GM18907 (cell line): ENCODE data around the gene EIF1AD.

Experiments
- ATAC-seq: cut with Tn5 transposase; IDR thresholded peaks from one replicate; pipeline ENCODE4 v1.9.1; 2021; ENCODE audit warnings: mild to moderate bottlenecking, moderate library complexity; ENCODE audit not compliant: unreplicated experiment

The EIF1AD gene

DNA sequence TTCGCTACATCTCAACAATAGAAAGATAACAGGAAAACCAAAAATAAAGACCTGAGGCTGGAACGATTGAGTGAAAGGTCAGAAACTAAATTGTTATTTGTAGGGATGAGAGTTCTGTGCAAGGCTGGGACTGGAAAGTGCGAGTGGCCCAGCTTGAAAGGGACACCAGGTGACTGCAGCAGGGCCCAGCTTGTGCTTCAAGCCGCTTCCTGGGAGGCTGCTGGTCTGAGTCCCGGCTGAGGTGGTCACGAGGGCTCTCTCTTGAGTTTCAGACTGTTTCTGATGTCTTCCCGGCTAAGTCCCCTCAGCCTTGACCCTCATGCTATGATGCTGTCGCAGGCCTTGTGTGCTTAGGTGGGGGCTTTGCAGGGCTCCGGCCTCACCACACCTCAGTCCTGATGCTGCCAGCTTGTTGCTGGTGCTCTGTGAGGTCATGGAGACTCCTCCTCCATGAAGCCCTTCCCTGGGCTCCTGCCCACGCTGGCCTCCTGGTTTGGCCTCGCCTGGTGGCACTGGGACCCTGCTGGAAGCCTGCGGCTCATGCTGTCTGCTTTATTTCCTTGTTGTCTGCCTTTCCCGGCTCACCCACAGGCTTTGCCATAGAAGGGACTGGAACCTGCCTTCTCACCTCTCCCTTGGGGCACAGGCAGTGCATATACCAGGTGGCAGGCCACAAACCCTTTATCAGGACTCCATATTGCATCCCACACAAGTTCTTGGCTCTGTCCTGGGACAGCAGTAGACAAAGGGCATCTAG, 4.4 kb upstream of the EIF1AD start:
- ATAC-seq, result no peak

DNA sequence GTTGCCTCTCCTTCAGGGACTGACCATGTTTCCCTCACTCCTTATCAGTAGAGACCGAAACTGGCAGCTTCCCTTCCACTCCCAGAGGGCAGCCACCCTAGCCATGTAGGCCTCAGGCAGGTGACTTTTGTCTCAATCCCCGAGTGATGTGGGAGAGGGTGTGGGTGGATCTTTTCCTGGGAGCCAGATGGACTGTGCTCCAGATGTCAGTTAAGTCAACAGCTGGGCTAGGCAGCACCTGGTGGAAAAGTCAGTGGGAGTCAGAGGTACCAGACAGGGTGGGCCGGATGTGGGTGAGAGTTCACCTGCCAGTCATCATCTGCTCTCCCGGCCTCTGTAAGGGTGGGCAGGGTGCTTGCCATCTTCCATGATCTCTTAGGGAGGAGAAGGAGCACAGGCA, 2.2 kb upstream of the EIF1AD start:
- no peak for ATAC-seq

DNA sequence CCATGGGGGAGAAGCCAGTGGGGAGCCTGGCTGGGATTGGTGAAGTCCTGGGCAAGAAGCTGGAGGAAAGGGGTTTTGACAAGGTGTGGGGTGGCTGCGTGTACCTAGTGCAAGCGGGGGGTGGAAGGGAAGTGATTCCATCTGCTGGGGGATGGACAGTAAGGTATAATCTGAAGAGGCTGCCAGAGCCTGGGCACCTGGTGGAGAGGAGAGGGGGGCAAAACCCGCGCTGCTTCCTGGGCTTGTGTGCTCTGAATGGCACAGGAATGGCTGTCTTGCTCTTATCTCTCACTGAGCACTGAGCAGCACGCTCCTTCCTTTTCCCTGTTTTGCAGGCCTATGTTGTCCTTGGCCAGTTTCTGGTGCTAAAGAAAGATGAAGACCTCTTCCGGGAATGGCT, 1.3 kb upstream of the EIF1AD start:
- no peak for ATAC-seq

DNA sequence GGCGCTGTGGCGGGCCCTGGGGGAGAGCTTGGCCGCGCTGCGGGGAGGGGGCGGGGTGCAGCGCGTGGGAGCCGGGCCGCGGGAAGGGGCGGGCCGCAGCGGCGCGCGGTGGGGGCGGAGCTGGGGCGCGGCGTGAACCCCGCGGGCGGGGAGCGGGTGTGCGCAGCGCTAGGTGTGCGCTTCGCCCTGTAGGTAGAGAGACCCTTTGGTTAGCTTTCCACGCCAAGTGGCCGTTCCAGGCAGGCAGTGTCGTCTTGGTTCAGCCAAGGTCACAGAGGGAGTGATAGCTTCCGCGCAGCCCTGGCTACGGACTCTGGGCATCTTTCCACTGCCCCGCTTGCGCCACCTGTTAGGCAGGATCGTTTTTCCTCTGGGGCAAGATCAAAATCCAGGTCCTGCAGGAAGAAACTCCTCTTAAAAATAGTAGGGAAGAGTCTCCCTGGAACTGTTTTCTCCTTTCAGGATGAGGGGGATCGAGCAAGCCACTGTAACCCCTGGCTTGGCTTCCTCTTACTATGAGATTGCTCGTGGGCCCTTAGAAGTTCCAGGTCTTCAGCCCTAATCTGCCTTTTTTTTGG, 780 bp upstream of the EIF1AD start:
- ATAC-seq, result peak; percentile 32

DNA sequence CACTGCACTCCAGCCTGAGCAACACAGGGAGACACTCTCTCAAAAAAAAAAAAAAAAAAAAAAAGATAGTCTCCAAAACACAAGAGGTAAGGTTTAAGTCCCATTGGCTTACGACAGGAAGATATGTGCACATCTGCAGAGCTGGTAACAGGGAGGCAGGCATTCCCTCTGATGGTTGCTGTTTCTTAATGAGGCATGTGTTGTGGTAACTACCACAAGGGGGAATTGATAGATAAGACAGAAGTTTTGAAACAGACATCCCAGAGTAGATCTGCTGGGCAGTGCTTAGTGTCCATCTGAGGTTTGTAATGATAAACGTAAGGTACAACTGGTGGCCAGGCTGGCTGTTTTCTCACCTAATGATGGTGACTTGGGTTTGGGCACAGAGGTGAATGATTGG, 4.7 kb downstream of the EIF1AD start:
- no peak for ATAC-seq

DNA sequence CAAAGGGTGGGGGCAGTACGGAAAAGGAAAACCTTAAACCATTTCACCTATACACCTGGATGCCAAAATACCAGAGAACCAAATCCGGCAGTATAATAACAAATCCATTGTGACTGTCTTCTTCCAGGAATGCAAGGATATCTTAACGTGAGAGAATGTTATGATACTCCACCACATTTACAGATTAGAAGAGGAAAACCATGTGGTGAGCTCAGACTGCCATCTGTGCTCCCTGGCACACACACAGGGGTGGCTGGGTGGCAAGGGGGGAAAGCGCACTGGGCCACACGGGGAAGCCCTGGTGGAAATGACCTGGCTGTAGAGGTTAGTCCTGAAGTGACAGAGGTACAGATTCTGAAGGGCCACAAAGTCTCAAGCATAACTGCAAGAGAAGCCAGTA, 9.9 kb downstream of the EIF1AD start:
- no peak for ATAC-seq

DNA sequence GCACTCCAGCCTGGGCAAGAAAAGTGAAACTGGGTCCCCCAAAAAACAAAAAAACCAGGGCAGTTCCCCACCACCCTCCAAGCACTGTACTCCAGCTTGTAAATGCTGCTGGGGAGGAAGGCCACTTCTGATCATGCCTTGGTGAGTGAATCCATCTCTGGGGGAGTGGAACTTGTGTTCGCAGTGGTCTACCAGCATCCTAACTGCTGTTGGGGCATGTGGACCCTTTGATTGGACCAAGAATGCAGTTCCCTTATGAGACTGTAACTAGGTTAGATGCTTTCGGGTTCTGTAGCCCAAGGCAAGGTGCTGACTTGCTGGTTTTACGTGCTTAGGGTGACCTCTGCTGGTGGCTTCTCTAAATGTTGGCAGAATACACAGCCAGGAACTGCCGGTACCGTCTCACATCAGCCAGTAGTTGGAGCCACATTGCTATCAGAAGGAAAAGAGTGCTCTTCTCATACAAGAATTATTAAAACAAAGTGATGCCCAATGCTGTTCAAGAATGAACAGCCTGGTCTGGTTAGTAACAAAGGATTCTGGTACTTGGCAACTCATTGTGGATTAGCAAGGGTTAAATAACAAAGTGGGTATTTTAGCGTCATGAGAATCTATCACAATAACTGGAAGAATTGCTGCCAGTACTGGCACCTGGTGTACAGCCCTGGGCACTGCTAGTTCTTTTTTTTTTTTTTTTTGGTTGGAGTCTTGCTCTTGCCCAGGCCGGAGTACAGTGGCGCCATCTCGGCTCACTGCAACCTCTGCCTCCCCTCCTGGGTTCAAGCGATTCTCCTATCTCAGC, 13.0 kb downstream of the EIF1AD start:
- ATAC-seq, result peak; percentile 88

DNA sequence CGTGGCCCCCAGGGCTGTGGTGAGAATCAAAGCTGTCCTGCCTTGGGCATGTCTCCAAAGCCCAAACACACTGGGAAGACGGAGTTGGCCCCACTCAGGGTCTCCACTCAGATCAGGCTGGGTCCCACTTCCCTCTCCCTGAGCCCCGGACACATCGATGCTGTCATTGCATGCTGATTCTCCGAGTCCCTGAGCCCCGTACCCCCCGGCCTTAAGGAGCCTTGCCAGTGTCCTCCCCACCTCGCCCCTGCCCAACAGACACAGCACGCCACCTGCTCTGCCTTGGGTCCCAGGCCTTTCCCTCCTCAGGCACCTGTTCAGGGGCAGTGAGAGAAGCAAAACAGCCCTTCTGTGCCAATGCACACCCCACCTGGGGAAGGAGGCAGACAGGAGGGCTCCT, 14.6 kb downstream of the EIF1AD start:
- no peak for ATAC-seq

DNA sequence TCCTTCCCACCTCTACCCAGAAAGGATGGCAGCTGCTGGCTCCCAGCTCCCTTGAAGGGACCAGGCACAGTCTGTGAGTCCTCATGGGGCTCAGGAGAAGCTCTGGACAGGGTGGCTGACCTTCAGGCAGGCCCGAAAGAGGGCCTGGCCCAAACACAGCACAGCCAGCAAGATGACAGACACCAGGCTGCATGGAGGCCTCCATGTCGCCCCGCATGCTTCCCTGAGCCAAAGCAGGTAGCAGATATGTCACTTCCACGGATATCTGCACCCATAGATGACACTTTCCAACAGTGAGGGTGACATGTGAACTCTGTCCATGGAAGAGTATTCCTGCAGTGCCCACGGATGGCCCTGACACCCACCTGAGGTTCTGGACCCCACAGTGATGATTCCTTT, 18.4 kb downstream of the EIF1AD start:
- no peak for ATAC-seq

DNA sequence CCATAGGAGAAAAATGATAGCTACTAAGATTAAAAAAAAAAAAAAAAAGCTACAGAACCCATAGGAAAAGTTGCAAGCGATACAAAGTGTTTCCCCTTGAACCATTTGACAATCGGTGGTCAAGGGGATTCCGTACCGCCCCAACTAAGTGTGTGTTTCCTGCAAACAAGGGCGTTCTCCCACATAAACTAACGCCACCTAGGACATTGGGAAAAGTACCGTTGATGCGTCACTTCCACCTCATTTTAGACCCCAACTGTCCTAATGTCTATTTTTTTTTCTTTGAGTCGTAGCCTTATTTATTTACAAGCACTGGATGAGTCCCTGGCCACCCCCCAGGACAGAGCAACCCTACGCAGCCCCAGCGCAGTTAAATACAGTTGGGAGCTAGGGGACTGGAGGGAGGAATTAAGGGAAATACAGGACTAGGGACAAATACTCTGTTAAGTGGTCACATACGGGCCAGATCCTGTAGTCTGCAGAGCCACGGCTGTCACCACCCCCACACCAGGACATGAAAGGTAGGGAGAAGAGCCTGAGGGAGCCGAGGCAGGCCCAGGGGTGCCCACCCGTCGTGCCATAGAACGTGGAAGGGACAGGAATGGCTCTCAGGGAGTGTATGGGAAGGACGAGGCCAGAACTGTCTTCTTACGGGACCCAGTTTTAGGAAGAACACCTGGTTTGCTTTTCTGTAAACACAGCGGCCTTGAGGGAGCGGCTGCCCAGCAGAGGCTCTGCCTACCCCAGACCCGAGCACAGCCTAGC, 19.0 kb downstream of the EIF1AD start:
- ATAC-seq, result no peak

DNA sequence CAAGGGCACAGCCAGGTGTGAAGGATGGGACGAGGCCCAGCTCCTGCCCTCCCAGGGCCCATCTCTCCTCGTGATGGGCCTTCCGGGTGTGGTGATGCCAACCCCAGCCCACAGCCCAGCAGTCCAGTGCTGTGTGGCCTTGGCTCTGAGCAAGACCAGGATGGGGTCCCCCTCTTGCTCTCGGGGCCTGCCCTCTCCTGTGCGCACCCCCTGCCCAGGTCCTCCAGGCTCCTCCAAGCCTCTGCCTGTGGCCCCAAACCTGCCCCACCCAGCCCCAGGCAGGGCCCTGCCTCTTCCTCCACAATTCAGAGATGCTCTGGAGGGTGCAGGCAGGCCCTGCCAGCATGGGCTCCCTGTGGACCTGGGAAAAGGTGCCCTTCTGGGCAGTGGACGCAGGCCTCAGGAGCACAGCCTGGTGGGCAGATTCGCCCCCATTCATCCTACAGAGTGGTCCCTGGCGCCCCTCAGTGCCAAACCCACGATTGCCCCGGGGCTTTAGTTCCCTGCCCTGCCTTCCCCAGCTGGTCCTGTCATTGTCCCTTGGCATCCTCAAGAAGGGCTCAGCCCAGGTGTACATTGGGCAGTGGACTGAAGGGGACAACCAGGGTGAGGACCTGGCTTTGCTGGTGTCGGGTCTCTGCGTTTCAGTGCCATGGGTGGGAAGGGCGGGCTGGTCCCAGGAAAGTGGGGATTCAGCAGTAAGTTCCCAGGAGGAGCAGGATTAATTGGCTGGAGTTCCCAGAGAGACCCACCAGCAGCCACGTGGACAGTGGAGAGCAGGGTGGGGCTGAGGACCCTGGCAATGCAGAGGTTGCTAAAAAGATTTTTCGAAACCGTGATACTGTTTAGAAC, 19.8 kb downstream of the EIF1AD start:
- ATAC-seq, result no peak

DNA sequence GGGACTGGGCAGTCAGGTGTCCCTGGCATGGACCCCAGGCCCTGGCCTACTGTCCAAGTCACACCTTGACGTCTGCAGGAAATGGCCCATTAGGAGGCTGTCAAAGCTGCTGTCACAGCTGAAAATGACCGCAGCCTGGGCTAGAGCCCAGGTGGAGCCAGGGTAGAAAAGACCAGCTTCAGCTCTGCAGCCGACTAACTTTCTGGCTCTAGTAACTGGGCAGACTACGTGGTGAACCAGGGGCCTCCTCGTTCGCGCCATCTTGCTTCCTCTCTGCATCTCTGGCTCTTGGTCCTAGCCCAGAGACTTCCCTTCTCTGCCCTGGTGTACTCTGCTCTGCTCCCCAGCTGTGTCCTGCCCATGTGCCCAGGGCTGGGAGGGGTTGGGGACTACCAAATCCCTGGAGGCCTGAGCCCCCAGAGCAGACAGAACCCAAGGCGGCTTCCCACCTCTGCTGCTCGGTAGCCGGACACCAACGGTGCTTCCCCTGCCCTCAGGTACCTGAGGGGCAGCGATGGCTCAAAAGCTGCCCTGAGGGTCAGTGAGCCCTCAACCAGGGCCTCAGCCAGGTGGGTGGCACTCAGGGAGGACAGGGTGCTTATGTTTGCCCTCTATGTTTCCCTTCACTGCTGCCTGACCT, 20.7 kb downstream of the EIF1AD start:
- no peak for ATAC-seq

DNA sequence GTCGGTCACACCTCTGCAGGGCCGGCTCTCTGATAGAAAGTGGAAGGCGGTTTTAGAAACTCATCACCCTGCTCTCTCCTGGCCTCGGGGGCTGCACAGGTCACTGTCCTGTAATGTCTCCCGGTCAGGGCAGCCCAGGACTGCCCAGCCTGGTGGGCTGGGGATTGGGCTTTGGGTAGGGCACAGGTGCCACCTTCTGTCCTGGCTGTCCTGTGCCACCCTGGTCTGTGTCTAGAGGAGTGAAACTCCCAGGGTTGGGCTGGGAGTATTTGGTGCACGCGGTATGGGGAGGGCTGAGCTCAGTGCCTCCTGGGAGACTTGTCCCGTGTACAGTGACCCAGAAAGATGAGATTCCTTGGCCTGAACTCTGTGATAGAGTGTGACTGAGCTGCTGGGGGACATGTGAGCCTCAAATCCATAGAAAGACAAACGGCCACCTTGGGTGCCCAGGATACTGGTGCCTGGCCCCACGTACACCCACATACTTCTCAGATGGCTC, 22.6 kb downstream of the EIF1AD start:
- no peak for ATAC-seq

DNA sequence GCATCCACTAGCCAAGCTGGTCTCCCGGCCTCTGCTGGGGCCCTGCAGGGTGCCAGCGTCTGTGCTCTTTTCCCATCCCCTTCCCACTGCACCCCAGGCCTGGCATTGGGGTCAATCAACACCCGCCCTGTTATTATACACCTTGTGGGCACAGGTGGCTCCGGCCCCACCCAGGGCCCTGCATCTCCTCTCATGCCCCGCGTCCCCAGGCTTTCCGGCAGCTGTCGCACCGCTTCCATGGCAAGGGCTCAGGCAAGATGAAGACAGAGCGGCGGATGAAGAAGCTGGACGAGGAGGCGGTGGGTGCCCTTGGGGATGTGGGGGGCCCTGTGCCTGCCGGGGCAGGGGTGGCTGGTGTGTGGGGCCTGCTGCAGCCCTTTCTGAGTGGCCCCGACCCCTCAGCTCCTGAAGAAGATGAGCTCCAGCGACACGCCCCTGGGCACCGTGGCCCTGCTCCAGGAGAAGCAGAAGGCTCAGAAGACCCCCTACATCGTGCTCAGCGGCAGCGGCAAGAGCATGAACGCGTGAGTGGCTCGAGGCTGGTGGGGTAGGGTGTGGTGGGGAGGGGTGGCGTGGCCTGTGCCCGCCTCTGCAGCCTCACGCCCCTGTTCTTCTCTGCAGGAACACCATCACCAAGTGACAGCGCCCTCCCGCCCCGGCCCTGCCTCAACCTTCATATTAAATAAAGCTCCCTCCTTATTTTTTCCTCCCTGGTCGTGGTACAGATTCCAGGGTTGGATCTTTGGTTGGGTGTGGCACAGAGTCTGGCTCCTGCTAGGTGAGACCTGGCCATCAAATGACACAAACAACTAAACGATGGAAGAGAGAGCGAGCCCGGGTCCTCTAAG, 23.3 kb downstream of the EIF1AD start:
- no peak for ATAC-seq

DNA sequence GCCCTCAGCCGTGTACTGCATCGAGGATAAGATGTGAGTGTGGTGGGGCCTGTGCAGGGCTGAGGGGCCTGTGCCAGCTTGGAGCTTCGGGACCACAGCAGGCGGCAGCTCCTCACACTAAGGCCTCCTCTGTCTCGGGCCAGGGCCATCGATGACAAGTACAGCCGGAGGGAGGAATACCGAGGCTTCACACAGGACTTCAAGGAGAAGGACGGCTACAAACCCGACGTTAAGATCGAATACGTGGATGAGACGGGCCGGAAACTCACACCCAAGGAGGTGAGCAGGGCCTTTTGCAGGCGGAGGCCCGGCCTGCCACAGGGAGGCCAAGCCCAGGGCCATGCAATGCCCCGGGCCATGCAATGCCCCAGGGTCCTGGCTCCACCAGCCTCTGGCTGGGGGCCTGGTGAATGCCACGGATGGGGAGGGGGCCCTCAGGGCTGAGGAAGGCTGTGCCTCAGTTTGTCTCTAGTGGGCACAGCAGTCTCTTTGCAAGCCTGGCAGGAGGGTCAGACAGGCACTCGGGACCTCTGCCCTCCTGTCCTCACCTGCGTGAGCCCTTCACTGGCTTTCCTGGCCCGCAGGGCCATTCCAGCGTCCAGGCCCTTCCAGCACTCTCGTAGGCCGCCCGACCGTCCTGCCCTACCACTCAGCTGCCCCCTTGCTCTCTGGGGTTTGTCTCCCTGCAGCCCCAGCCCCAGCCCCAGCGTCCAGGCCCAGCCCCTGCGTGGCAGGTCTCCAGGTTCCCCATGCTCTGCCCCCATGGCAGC, 24.2 kb downstream of the EIF1AD start:
- ATAC-seq, result no peak

DNA sequence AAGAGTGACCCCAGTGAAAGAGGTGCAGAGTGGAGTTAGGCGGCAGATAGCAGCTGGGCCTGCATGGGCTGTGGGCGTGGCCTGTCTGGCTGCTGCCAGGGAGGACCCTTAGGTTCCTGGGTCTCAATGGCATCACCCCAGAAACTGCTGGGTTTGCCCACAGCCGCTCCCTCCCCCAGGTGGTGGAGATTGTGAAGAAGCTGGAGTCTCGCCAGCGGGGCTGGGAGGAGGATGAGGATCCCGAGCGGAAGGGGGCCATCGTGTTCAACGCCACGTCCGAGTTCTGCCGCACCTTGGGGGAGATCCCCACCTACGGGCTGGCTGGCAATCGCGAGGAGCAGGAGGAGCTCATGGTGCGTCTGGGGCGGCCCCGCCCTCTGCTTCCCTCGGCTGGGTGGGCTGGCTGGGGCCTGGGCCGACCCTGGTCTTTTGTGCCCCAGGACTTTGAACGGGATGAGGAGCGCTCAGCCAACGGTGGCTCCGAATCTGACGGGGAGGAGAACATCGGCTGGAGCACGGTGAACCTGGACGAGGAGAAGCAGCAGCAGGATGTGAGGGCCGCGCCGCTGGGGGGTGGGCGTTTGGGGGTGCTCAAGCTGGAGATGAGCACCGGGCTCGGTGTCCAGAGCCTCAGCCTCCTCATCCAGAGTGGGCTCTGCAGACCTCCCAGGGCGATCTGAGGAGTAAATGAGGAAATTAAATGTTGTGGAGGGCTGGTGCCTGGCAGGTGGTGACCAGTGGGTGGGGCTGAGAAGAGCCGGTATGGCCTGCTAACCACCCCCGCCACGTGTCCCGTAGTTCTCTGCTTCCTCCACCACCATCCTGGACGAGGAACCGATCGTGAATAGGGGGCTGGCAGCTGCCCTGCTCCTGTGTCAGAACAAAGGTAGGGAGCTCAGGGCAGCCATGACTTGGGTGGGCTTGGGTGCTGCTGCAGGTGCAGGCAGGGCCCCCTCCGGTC, 25.5 kb downstream of the EIF1AD start:
- ATAC-seq, result no peak

DNA sequence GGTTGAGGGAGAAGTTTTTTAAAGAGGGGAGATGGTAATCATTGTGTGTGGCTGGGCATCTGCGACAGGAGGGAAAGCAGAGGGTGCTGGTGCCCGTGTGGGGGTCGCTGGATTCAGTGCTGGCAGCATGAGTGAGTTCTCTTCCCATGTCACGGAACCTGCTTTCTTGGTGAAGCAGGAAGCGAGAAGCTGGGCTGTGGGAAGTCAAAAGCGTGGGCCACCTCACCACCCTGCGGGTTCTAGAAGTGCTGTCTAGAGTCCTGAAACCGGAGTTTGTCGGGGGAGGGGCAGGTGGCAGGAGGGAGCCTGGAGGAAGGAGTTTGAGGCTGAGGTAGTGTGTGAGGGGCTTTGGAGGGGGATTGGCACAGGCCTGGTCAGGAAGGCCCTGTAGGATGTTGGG, 26.2 kb downstream of the EIF1AD start:
- ATAC-seq, result no peak
